Testis (tissue), 3 donors: Measurements from ENCODE around the gene IL16. TPM values are rescaled to one million over a fixed set of nuclear protein-coding genes. Genes with fewer than 3 reads are reported as not detected.

Experiments used
- DNase-seq: peaks from one replicate; pipeline ENCODE4 v3.0.0-alpha.2; 2019
- H3K27ac ChIP-seq, 2 donors: fragments of 200-600 bp; sonication (generic); one replicate each; pipeline ENCODE4 v1.5.1; 2019
- H3K27me3 ChIP-seq: fragments of 200-600 bp; sonication (generic); one replicate; pipeline ENCODE4 v1.5.1; 2019
- H3K36me3 ChIP-seq: fragments of 200-600 bp; sonication (generic); one replicate; pipeline ENCODE4 v1.5.1; 2017; ENCODE audit warnings: low read depth; ENCODE audit errors: missing control alignments
- H3K4me1 ChIP-seq: fragments of 200-600 bp; sonication (generic); one replicate; pipeline ENCODE4 v1.5.1; 2019
- H3K4me3 ChIP-seq, 2 donors: fragments of 200-600 bp; sonication (generic); one replicate each; pipeline ENCODE4 v1.5.1; 2017 to 2019
- H3K9me3 ChIP-seq: fragments of 200-600 bp; sonication (generic); one replicate; pipeline ENCODE4 v1.5.1; 2017
- POLR2A ChIP-seq: fragments of 450-650 bp; IDR thresholded peaks from one replicate; pipeline ENCODE4 v1.6.1; 2017; ENCODE audit warnings: antibody characterized with exemption, mild to moderate bottlenecking, moderate library complexity
- WGBS, 2 donors: methylation state at CpG; one replicate each; pipeline ENCODE4 v1.1.5; 2018; 5-methylcytosine and 5-hydroxymethylcytosine counted together
- intact Hi-C: fragments of 100-400 bp; cut with DNase I; formaldehyde crosslinking; loops from one replicate; pipeline ENCODE4 v1.15.1; 2023; ENCODE audit warnings: low total_unique reads
- polyA plus RNA-seq: library from polyadenylated mRNA; stranded (reverse); fragments of 350-450 nt; fragmentation: Illumina TruSeq; extraction: RNeasy Lipid Tissue Mini Kit (QIAGEN cat#74804); gene quantifications from one replicate; pipeline ENCODE4 v1.2.3, GENCODE V29; 2014; ENCODE audit warnings: low read depth, low replicate concordance; ENCODE audit not compliant: insufficient read depth
- total RNA-seq, 2 donors: library from RNA; depleted of rRNA; stranded (reverse); fragments of >200 nt; gene quantifications; one replicate each; pipeline ENCODE4 v1.2.3, GENCODE V29; 2016
- TF ChIP-seq, protein P1 (sequence below), 3 experiments: fragments of 450-650 bp in 2 of 3; fragments of 200-600 bp in 1 of 3; sonication (generic) in 1 of 3; IDR thresholded peaks; one replicate each; pipeline ENCODE4 v1.5.1; 2016 to 2019; ENCODE audit warnings: antibody characterized with exemption in 3 of 3, mild to moderate bottlenecking in 2 of 3, moderate library complexity in 1 of 3

The IL16 gene
- total and polyA plus RNA-seq, 3 donors from 2014 or later, result 13.1 to 17.6 (median 14.9) TPM

DNA sequence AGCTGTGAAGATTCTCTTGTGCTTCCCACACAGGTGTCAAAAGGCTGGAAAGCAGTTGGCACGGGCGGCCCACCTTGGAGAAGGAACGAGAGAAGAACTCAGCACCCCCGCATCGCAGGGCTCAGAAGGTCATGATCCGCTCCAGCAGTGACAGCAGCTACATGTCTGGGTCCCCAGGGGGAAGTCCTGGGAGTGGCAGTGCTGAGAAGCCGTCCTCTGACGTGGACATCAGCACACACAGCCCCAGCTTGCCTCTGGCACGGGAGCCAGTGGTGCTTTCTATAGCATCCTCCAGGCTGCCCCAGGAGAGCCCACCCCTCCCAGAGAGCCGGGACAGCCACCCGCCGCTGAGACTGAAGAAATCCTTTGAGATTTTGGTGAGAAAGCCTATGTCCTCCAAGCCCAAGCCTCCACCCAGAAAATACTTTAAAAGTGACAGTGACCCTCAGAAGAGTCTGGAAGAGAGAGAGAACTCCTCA, 95.9 kb downstream of the IL16 start:
- Histone ChIP-seq H3K9me3 (no peaks in the 10 kb centered on the region), H3K27ac (no peak overlapping the region), H3K36me3 (no peaks in the 10 kb centered on the region), H3K4me1 (no peaks in the 10 kb centered on the region), H3K4me3 (no peak overlapping the region), H3K27me3 (no peaks in the 10 kb centered on the region)
- TF ChIP-seq, protein P1, sequence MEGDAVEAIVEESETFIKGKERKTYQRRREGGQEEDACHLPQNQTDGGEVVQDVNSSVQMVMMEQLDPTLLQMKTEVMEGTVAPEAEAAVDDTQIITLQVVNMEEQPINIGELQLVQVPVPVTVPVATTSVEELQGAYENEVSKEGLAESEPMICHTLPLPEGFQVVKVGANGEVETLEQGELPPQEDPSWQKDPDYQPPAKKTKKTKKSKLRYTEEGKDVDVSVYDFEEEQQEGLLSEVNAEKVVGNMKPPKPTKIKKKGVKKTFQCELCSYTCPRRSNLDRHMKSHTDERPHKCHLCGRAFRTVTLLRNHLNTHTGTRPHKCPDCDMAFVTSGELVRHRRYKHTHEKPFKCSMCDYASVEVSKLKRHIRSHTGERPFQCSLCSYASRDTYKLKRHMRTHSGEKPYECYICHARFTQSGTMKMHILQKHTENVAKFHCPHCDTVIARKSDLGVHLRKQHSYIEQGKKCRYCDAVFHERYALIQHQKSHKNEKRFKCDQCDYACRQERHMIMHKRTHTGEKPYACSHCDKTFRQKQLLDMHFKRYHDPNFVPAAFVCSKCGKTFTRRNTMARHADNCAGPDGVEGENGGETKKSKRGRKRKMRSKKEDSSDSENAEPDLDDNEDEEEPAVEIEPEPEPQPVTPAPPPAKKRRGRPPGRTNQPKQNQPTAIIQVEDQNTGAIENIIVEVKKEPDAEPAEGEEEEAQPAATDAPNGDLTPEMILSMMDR (IDR thresholded peaks at IDR 0.05), result no peak
- TF ChIP-seq POLR2A, result no peak
- intact Hi-C loops, result no loop called here
- 82 to 87% methylated on average over 6 to 12 of the region's 12 CpGs for WGBS, 2 donors
- DNase-seq, result no peak

- Histone ChIP-seq H3K9me3 (no peaks in the 10 kb centered on the region), H3K27ac (no peak overlapping the region), H3K4me1 (no peaks in the 10 kb centered on the region), H3K4me3 (no peak overlapping the region), H3K36me3 (no peaks in the 10 kb centered on the region), H3K27me3 (no peaks in the 10 kb centered on the region)
- TF ChIP-seq POLR2A, result no peak
- TF ChIP-seq, protein P1 (IDR thresholded peaks at IDR 0.05), result no peak
- DNase-seq, result no peak
- 62 to 77% methylated on average over 7 to 9 of the region's 9 CpGs for WGBS, 2 donors
- intact Hi-C loops, result no loop called here
Measured at GRCh38 chr15:81293728-81294515, 97.2 kb downstream of the IL16 start.

DNA sequence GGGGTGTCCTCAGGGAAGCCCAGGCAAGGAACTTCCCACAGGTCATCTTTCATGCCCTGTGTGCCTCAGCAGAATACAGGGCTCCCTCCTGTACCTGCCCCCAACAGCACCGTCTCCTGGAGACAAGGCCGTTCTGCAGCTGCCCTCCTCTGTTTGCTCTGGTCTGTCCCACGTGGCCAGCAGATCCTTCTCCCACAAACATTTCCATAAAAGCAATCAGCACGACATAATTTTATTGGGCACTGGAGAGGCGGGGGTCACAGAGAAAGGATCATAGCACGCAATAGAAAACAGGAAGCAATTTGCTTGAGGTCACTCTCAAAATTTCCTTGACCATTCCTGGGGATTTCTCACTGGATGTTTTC, 97.8 kb downstream of the IL16 start:
- Histone ChIP-seq H3K36me3 (no peaks in the 10 kb centered on the region), H3K4me1 (no peaks in the 10 kb centered on the region), H3K9me3 (no peaks in the 10 kb centered on the region), H3K4me3 (no peak overlapping the region), H3K27ac (no peak overlapping the region), H3K27me3 (no peaks in the 10 kb centered on the region)
- TF ChIP-seq POLR2A, result no peak
- TF ChIP-seq, protein P1 (IDR thresholded peaks at IDR 0.05), result no peak
- 59 to 72% methylated on average over 6 of the region's 6 CpGs for WGBS, 2 donors
- no peak for DNase-seq
- intact Hi-C loops, result no loop called here

GRCh38 chr15:81295486-81296121, 98.9 kb downstream of the IL16 start:
- H3K27ac ChIP-seq, result no peak overlapping the region
- H3K36me3 ChIP-seq, result no peaks in the 10 kb centered on the region
- H3K9me3 ChIP-seq, result no peaks in the 10 kb centered on the region
- TF ChIP-seq, protein P1 (IDR thresholded peaks at IDR 0.05), result no peak
- no peak for TF ChIP-seq POLR2A
- H3K4me1 ChIP-seq, result no peaks in the 10 kb centered on the region
- no peaks in the 10 kb centered on the region for H3K27me3 ChIP-seq
- no peak overlapping the region for H3K4me3 ChIP-seq
- intact Hi-C loops, result no loop called here
- no peak for DNase-seq
- WGBS, 2 donors, result 81 to 84% methylated on average over 5 of the region's 5 CpGs
